K562 (cell line): Measurements from ENCODE around the gene TMEM123. TPM values are rescaled to one million over a fixed set of nuclear protein-coding genes. Genes with fewer than 3 reads are reported as not detected.

Experiments used
- ATAC-seq: fragments of 200-7000 bp; cut with Tn5 transposase; 3 replicates; pipeline ENCODE4 v1.9.1; 2020; ENCODE audit warnings: moderate library complexity
- BruUV-seq: library from RNA; stranded (reverse); fragments of 400-500 nt; replicated peaks from 2 replicates; lab custom pipeline; 2021; lab: Mats Ljungman, UMichigan
- CTCF ChIA-PET: fragments of 300-600 bp; formaldehyde crosslinking; extraction: SDS; loops from one replicate; lab custom pipeline; 2021; ENCODE audit warnings: low intra/inter-chr PET ratio; lab: Yijun Ruan, JAX
- POLR2A ChIA-PET: fragments of 300-600, 350-650 bp; sonication (Branson Sonifier 250); formaldehyde crosslinking; extraction: SDS; loops from one replicate; lab custom pipeline; 2021; ENCODE audit warnings: antibody characterized with exemption, inconsistent platforms; lab: Yijun Ruan, JAX
- DNase-seq, 4 experiments: peaks; one replicate each; pipeline versions ENCODE4 v3.0.0 to v3.0.0-alpha.2; 2011 to 2018; ENCODE audit warnings: low spot score in 3 of 4, mixed read lengths in 3 of 4; ENCODE audit errors: extremely low read depth in 1 of 4
- FAIRE-seq: peaks from 2 replicates; lab custom pipeline; 2011; peaks lifted over from hg19 to GRCh38; lab: Jason Lieb, UNC
- H2AFZ ChIP-seq: 2 replicates; pipeline ENCODE4 v1.6.0; 2011; ENCODE audit warnings: low read depth, low read length, control low read depth, inconsistent platforms
- H3K27ac ChIP-seq: fragments of 200-600 bp; 3 replicates; pipeline ENCODE4 v1.8.0; 2011; ENCODE audit warnings: low read depth, mild to moderate bottlenecking, control low read depth, inconsistent platforms, low read length, moderate library complexity, mixed read lengths; ENCODE audit errors: extremely low read depth
- H3K27me3 ChIP-seq, 2 experiments: fragments of 300-600 bp in 1 of 2; 2 replicates in 1 of 2; 3 replicates in 1 of 2; pipeline versions ENCODE4 v1.6.0 to v1.8.0; 2011; ENCODE audit warnings: inconsistent platforms in 2 of 2, low read length in 2 of 2, mild to moderate bottlenecking in 1 of 2, mixed read lengths in 1 of 2, moderate library complexity in 1 of 2; ENCODE audit not compliant: control insufficient read depth in 2 of 2, insufficient read depth in 2 of 2
- H3K36me3 ChIP-seq: fragments of 300-600 bp; 3 replicates; pipeline ENCODE4 v1.8.0; 2011; ENCODE audit warnings: mild to moderate bottlenecking, low read length, inconsistent platforms; ENCODE audit not compliant: control insufficient read depth, insufficient read depth
- H3K4me1 ChIP-seq, 2 experiments: fragments of 200-600 bp in 1 of 2; replicated peaks in 1 of 2; 2 replicates in 1 of 2; 3 replicates in 1 of 2; pipeline versions ENCODE4 v1.5.1 to v1.8.0; 2011; ENCODE audit warnings: inconsistent platforms in 2 of 2, low read length in 2 of 2, mild to moderate bottlenecking in 1 of 2, mixed read lengths in 1 of 2, moderate library complexity in 1 of 2; ENCODE audit not compliant: control insufficient read depth in 2 of 2, insufficient read depth in 2 of 2
- H3K4me2 ChIP-seq: 2 replicates; pipeline ENCODE4 v1.6.1; 2011; ENCODE audit warnings: low read length, control low read depth, inconsistent platforms, mixed read lengths; ENCODE audit not compliant: insufficient read depth
- H3K4me3 ChIP-seq: fragments of 200-600 bp; sonication (generic), shearing (Covaris generic); 2 replicates; pipeline ENCODE4 v1.5.1; 2016; ENCODE audit warnings: control low read depth, inconsistent platforms
- H3K79me2 ChIP-seq: fragments of 200-600 bp; 3 replicates; pipeline ENCODE4 v1.8.0; 2011; ENCODE audit warnings: low read length, inconsistent platforms; ENCODE audit not compliant: control insufficient read depth, insufficient read depth
- H3K9ac ChIP-seq, 2 experiments: 2 replicates each; pipeline versions ENCODE4 v1.6.0 to v1.6.1; 2011; ENCODE audit warnings: low read depth in 2 of 2, low read length in 2 of 2, control low read depth in 1 of 2, inconsistent platforms in 1 of 2, mild to moderate bottlenecking in 1 of 2, mixed read lengths in 1 of 2; ENCODE audit not compliant: insufficient read depth in 1 of 2
- H3K9me1 ChIP-seq: one replicate; pipeline ENCODE4 v1.6.0; 2011; ENCODE audit warnings: inconsistent platforms, mild to moderate bottlenecking, low read length, moderate library complexity; ENCODE audit not compliant: control insufficient read depth, insufficient read depth
- H3K9me3 ChIP-seq: replicated peaks from 2 replicates; pipeline ENCODE4 v1.5.1; 2011; ENCODE audit warnings: low read depth, low read length, inconsistent platforms; ENCODE audit not compliant: control insufficient read depth, insufficient read depth
- H4K20me1 ChIP-seq: replicated peaks from 2 replicates; pipeline ENCODE4 v1.6.1; 2011; ENCODE audit warnings: low read length, inconsistent platforms, mixed read lengths; ENCODE audit not compliant: control insufficient read depth, insufficient read depth
- CHD4 ChIP-seq: fragments of 200-600 bp; sonication (generic); IDR thresholded peaks from 3 replicates; pipeline ENCODE4 v1.6.1; 2012; ENCODE audit warnings: low read depth, mild to moderate bottlenecking, mixed read lengths, low read length, inconsistent platforms; ENCODE audit not compliant: insufficient read depth, insufficient replicate concordance, poor library complexity, severe bottlenecking
- ETS2 ChIP-seq: IDR thresholded peaks from 2 replicates; pipeline ENCODE4 v1.6.1; 2016; ENCODE audit warnings: borderline replicate concordance, missing genetic modification characterization, mild to moderate bottlenecking, moderate library complexity, missing compliant biosample characterization; ENCODE audit not compliant: poor library complexity, severe bottlenecking
- FOXJ3 ChIP-seq: sonication (generic); formaldehyde crosslinking; IDR thresholded peaks from 2 replicates; pipeline ENCODE4 v1.4.0; 2020; ENCODE audit warnings: mild to moderate bottlenecking, missing genetic modification reagents
- JUND ChIP-seq, 2 experiments: IDR thresholded peaks; 2 replicates in 1 of 2; 3 replicates in 1 of 2; pipeline ENCODE4 v1.6.1; 2011; ENCODE audit warnings: borderline replicate concordance in 2 of 2, low read depth in 2 of 2, low read length in 2 of 2, improper control_type of control experiment in 1 of 2, missing biosample characterization in 1 of 2, missing genetic modification characterization in 1 of 2, missing genetic modification reagents in 1 of 2
- MCM5 ChIP-seq: fragments of 450-650 bp; IDR thresholded peaks from 2 replicates; pipeline ENCODE4 v1.6.1; 2016; ENCODE audit warnings: low read depth
- POLR2A ChIP-seq: fragments of 450-650 bp; conservative IDR thresholded peaks from 2 replicates; pipeline ENCODE4 v1.6.1; 2016
- POLR2G ChIP-seq: fragments of 200-400 bp; formaldehyde crosslinking; IDR thresholded peaks from 2 replicates; pipeline ENCODE4 v1.6.1; 2017; ENCODE audit warnings: low read depth, mild to moderate bottlenecking, antibody characterized with exemption, low read length, moderate library complexity
- RFX7 ChIP-seq: fragments of 250-450 bp; sonication (Bioruptor Pico); IDR thresholded peaks from 2 replicates; pipeline ENCODE4 v1.5.1; 2021; ENCODE audit warnings: mild to moderate bottlenecking
- SETDB1 ChIP-seq: IDR thresholded peaks from one replicate; pipeline ENCODE4 v1.6.1; 2012; ENCODE audit warnings: low read length, control low read depth, inconsistent platforms
- STAT5B ChIP-seq: fragments of 250-450 bp; sonication (Bioruptor Pico); IDR thresholded peaks from 2 replicates; pipeline ENCODE4 v1.8.0; 2021; ENCODE audit warnings: mild to moderate bottlenecking, inconsistent platforms
- TBP ChIP-seq: optimal IDR thresholded peaks from 2 replicates; pipeline ENCODE3; 2011; ENCODE audit warnings: low read depth, low read length, improper control_type of control experiment
- TFAM ChIP-seq: fragments of 250-450 bp; sonication (Bioruptor Pico); conservative IDR thresholded peaks from 2 replicates; pipeline ENCODE4 v1.5.0; 2021; ENCODE audit warnings: mild to moderate bottlenecking, moderate library complexity
- ZBED1 ChIP-seq: IDR thresholded peaks from 2 replicates; pipeline ENCODE4 v1.6.1; 2014
- ZBTB26 ChIP-seq: fragments of 450-650 bp; formaldehyde crosslinking; IDR thresholded peaks from 2 replicates; pipeline ENCODE4 v1.4.0; 2022; ENCODE audit warnings: missing genetic modification characterization
- ZNF263 ChIP-seq: sonication (generic); formaldehyde crosslinking; IDR thresholded peaks from 2 replicates; pipeline ENCODE4 v1.8.0; 2022; ENCODE audit warnings: mild to moderate bottlenecking, missing genetic modification reagents, borderline replicate concordance
- ZNF311 ChIP-seq: fragments of 250-450 bp; sonication (Bioruptor Pico); IDR thresholded peaks from 2 replicates; pipeline ENCODE4 v1.4.0; 2020; ENCODE audit warnings: mild to moderate bottlenecking, moderate library complexity
- ZNF644 ChIP-seq: fragments of 200-800 bp; sonication (Bioruptor generic); IDR thresholded peaks from 2 replicates; pipeline ENCODE4 v1.6.1; 2016; ENCODE audit warnings: low read depth, missing genetic modification characterization, missing compliant biosample characterization
- ZNF655 ChIP-seq: fragments of 250-450 bp; sonication (Bioruptor Pico); IDR thresholded peaks from 2 replicates; pipeline ENCODE4 v1.5.0; 2021
- ZNF830 ChIP-seq: fragments of 250-450 bp; sonication (Bioruptor Pico); IDR thresholded peaks from 2 replicates; pipeline ENCODE4 v1.5.0; 2021; ENCODE audit warnings: mild to moderate bottlenecking
- whole genome bisulfite sequencing: fragments of 100-300 bp; shearing (Covaris generic); methylation state at CpG from one replicate; pipeline ENCODE4 v1.1.6; 2016; ENCODE audit warnings: low coverage, mixed read lengths; ENCODE audit not compliant: insufficient coverage; ENCODE audit errors: missing lambda C conversion rate; 5-methylcytosine and 5-hydroxymethylcytosine counted together
- in situ Hi-C: fragments of 300-500 bp; cut with MboI; formaldehyde crosslinking; loops from 4 replicates; pipeline ENCODE4 v1.15.0; 2018; ENCODE audit warnings: inconsistent platforms, mixed read lengths
- intact Hi-C: fragments of 100-400 bp; cut with micrococcal nuclease; formaldehyde crosslinking; loops from 2 replicates; pipeline ENCODE4 v1.14.2; 2022
- polyA plus RNA-seq, 8 experiments: library from polyadenylated mRNA; depleted of rRNA in 4 of 8; stranded (reverse) in 5 of 8; unstranded in 3 of 8; fragments of >200 nt; fragmentation: Nextera tagmentation in 2 of 8; fragmentation: Illumina TruSeq in 1 of 8; extraction: Ambion mirVana in 2 of 8; extraction: Trizol in 1 of 8; gene quantifications; 2 replicates each; pipeline versions ENCODE4 v1.2.1 to v1.2.3, GENCODE V29; 2011 to 2014; ENCODE audit warnings: inconsistent platforms in 1 of 8, missing spikeins in 1 of 8
- total RNA-seq, 7 experiments: library from RNA; depleted of rRNA in 6 of 7; stranded (reverse); fragments of >200 nt in 6 of 7; fragmentation: Illumina TruSeq in 2 of 7; extraction: Trizol in 2 of 7; gene quantifications; 2 replicates each; pipeline versions ENCODE4 v1.2.1 to v1.2.3, GENCODE V29; 2011 to 2021; ENCODE audit warnings: low replicate concordance in 1 of 7

TMEM123 gene
- total and polyA plus RNA-seq, 9 of the 15 experiments (the other 6 are each of a cell fraction or from before 2014, with no cell fraction given): 19.8 to 344 (median 82.4) TPM

- TF ChIP-seq POLR2G: no peak
- TF ChIP-seq ZNF263 (CRISPR knock-in tag): no peak
- no peak for TF ChIP-seq TFAM (CRISPR knock-in tag)
- no peak for TF ChIP-seq ZBED1
- TF ChIP-seq ZNF830 (CRISPR knock-in tag): no peak
- TF ChIP-seq MCM5: no peak
- no peak for TF ChIP-seq ZNF644
These were observed 14.8 kb downstream of the TMEM123 start (continued) for GRCh38 chr11:102437727-102438126.

- Histone ChIP-seq H3K4me2 (no peak overlapping the region), H4K20me1 (no peaks in the 10 kb centered on the region), H3K9me3 (peaks cover 4% of the 10 kb centered on the region; the same call in 1 of the 2 replicates), H3K27me3 (no peaks in the 10 kb centered on the region), H2AFZ (no peak overlapping the region), H3K9me1 (no peaks in the 10 kb centered on the region), H3K4me3 (no peak overlapping the region), H3K79me2 (peaks cover 16% of the 10 kb centered on the region), H3K36me3 (peaks cover 11% of the 10 kb centered on the region; the same call in 2 of the 3 replicates), H3K9ac (no peak overlapping the region), H3K27ac (no peak overlapping the region), H3K4me1 (peaks cover 0 to 5% of the 10 kb centered on the region in 2 experiments; a peak in 3 of 5 replicates)
- no TSS peak for BruUV-seq
- 60% methylated on average over 2 of the region's 2 CpGs for WGBS
- ATAC-seq (no peak), DNase-seq (no peak), FAIRE-seq (no peak)
- in situ Hi-C loops (no loop called here), intact Hi-C loops (no loop called here)
- POLR2A ChIA-PET: interaction anchor here (0.8 kb wide), 1 partner anchor 30 kb away, joined by 4 read pairs; no protein-coding TSS in a partner anchor
- CTCF ChIA-PET: no interaction called here
- TF ChIP-seq JUND (IDR thresholded peaks at IDR 0.05; ENCODE audit: borderline replicate concordance, low read depth, low read length) (no peak), JUND (tag; IDR thresholded peaks at IDR 0.05; ENCODE audit: borderline replicate concordance, low read depth, low read length) (no peak), POLR2A (no peak), ZNF311 (CRISPR knock-in tag) (no peak), ZBTB26 (CRISPR knock-in tag) (no peak), TBP (no peak), ZNF655 (no peak), FOXJ3 (no peak), SETDB1 (no peak), STAT5B (CRISPR knock-in tag) (no peak), ETS2 (tag) (no peak), CHD4 (no peak), RFX7 (CRISPR knock-in tag) (no peak)
These were observed 15.6 kb downstream of the TMEM123 start for GRCh38 chr11:102436976-102437375.
